Fibroblast of villous mesenchyme (primary cell): ENCODE data around the gene PCED1B. TPM values are rescaled to one million over a fixed set of nuclear protein-coding genes. Genes with fewer than 3 reads are reported as not detected.

Experiments used
- DNase-seq: peaks from one replicate; pipeline ENCODE4 v3.0.0-alpha.2; 2010; ENCODE audit warnings: low read depth
- H3K4me3 ChIP-seq: 2 replicates; pipeline ENCODE4 v1.5.1; 2011; ENCODE audit warnings: low read depth, mild to moderate bottlenecking, low read length
- total RNA-seq: library from RNA; depleted of rRNA; stranded (reverse); fragments of >200 nt; gene quantifications from 2 replicates; pipeline ENCODE4 v1.2.3, GENCODE V29; 2012
- TF ChIP-seq, protein P1 (sequence below): IDR thresholded peaks from 2 replicates; pipeline ENCODE4 v1.5.1; 2012; ENCODE audit warnings: low read depth, mild to moderate bottlenecking, low read length; ENCODE audit not compliant: insufficient read depth

Gene PCED1B
- total RNA-seq, 1 donor, result 1.7 TPM

DNA sequence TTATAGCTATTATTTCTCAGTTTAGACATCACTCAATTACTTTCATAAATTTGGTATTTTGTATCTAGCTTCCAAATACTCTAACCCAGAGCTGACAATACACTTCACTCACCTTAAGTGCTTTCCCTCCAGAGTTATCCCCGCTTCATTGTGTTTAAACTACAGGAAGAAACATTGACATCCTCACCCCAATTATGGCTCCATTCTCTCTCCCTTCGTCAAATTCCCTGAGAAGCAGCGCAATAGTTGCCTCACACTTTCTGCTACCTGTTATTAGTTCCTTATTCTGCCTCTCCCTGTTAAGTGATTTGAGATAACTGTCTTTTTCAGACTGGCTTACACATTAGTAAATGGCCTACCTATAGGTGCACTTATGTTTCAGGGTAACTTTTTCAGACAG, 69.7 kb downstream of the PCED1B start:
- no peak for DNase-seq
- TF ChIP-seq, protein P1, sequence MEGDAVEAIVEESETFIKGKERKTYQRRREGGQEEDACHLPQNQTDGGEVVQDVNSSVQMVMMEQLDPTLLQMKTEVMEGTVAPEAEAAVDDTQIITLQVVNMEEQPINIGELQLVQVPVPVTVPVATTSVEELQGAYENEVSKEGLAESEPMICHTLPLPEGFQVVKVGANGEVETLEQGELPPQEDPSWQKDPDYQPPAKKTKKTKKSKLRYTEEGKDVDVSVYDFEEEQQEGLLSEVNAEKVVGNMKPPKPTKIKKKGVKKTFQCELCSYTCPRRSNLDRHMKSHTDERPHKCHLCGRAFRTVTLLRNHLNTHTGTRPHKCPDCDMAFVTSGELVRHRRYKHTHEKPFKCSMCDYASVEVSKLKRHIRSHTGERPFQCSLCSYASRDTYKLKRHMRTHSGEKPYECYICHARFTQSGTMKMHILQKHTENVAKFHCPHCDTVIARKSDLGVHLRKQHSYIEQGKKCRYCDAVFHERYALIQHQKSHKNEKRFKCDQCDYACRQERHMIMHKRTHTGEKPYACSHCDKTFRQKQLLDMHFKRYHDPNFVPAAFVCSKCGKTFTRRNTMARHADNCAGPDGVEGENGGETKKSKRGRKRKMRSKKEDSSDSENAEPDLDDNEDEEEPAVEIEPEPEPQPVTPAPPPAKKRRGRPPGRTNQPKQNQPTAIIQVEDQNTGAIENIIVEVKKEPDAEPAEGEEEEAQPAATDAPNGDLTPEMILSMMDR, result no peak

DNA sequence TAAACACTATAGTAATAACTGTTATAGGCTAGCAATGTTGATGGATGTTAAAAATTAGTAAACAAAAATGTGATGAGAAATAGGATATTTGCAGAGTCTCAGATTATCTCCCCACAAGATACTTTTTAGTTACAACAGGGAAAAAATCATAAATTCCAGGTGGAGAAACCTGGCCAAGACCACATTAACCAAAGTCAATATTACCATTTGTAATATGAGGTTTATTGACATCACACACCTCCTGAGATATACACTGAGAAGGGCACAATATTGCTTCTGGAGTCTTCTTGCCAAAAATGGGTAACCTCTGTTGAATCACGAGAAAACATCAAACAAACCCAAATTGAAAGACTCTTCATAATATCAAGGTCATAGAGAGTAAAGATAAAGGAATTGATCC, 72.7 kb downstream of the PCED1B start:
- H3K4me3 ChIP-seq, result no peak overlapping the region
- TF ChIP-seq, protein P1, result no peak
- DNase-seq, result no peak

More for the DNA sequence above, 69.7 kb downstream of the PCED1B start:
- no peak overlapping the region for H3K4me3 ChIP-seq

DNA sequence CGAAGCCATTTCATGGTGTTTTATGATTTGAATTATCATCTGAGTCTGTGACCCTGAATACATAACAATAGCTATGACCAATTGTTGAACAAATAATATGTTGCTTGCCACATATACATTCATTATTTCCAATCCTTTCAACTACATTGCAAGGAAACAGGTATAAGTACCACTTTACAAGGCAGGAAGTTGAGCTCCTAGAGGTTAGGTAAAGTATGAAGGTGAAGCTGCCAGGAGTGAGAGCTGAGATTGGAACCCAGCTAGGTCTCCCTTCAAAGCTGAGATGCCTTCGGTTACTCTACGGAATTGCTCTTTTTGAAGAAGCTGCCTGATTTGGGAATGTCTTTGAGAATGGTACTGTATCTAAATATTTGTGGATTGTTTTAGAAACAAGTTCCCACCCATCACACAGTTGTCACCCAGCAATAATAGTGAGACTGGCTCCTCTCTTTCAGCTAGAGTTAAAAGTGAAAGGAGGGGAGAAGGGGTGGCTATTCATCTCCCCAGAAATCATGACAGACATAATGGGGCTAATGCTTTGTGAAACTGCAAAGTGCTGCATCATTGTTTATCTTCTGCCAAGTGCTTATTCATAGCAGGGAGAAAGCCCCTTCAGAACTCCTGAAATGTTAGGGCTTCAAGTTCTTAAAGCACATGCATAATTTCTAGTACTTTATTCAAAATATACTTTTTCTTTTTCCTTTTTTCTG, 76.2 kb downstream of the PCED1B start:
- H3K4me3 ChIP-seq, result no peak overlapping the region
- peak; percentile 30 for DNase-seq
- TF ChIP-seq, protein P1, result no peak

DNA sequence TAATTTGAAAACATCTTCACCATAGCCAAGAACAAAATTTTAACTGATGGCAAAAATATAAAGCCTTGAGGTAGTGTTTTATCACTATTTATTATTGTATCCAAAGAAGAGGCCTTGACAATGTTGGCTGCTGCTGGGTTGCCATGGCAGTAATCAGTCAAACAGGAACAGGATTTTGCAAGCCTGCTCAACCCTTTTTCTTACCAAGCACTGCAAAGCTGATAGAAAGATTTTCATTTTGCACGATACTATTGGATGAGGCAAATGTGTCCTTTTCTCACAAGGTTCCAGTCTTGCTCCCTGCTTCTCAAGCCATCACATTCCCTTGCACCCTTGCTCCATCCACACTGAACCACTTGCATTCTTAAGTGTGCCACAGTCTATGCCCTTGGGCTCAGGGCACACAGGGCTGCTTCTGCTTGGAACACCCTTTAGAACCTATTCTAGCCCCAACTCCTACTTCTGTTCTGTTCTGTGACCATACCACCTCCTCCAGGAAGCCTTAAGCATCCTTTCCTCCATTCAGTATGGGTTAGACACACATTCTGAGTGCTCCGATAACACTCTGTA, 76.8 kb downstream of the PCED1B start:
- TF ChIP-seq, protein P1, result no peak
- H3K4me3 ChIP-seq, result no peak overlapping the region
- DNase-seq, result peak; percentile 45

DNA sequence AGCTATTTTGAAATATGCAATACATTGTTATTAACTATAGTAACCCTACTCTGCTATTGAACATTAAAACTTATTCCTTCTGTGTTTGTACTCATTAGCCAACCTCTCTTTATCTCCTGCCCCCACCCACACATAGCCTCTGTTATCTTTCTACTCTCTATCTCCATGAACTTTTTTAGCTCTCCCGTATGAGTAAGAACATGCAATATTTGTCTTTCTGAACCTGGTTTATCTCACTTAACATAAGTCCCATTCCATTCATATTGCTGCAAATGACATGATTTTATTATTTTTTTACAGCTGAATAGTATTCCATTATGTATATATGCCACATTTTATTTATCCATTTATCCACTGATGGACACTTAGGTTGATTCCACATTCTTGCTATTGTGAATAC, 79.4 kb downstream of the PCED1B start:
- DNase-seq, result no peak
- no peak overlapping the region for H3K4me3 ChIP-seq
- TF ChIP-seq, protein P1, result no peak

DNA sequence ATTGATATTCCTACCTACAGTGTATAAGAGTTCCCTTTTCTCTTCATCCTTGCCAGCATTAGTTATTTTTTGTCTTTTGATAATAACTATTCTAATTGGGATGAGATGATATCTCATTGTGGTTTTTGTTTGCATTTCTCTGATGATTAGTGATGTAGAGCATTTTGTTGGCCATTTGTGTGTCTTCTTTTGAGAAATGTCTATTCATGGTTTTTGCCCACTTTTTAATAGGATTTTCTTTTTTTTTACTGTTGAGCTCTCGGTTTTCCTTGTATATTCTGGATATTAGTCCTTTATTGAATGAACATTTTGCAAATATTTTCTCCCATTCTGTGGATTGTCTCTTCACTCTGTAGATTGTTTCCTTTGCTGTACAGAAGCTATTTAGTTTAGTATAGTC, 79.9 kb downstream of the PCED1B start:
- no peak for DNase-seq
- H3K4me3 ChIP-seq, result no peak overlapping the region
- TF ChIP-seq, protein P1, result no peak
